ENCODE measurements around the gene ERF.

Gene ERF

GRCh38 chr19:42283188-42284065 lies 28.5 kb upstream of the ERF start:
- H3K36me3 ChIP-seq (replicated peaks) = peaks cover 16% of the 10 kb centered on the region
- H3K4me3 ChIP-seq = peak overlapping the region; percentile 30
- DNase-seq (ENCODE audit: low spot score in 2 of 2) = peak; percentile 84 to 95
- H3K4me1 ChIP-seq = peaks cover 35% of the 10 kb centered on the region
- in situ Hi-C loops (cut with MboI; ENCODE audit: low sequenced_read_pairs) = no loop called here
- H3K9me3 ChIP-seq = no peaks in the 10 kb centered on the region
- H3K27me3 ChIP-seq (ENCODE audit: low read depth) = no peaks in the 10 kb centered on the region

- Histone ChIP-seq H3K9me3 (no peaks in the 10 kb centered on the region), H3K4me3 (no peak overlapping the region; the same call in 1 of the 2 replicates), H3K27me3 (ENCODE audit: low read depth) (no peaks in the 10 kb centered on the region), H3K4me1 (peaks cover 35% of the 10 kb centered on the region), H3K36me3 (replicated peaks) (peaks cover 11% of the 10 kb centered on the region)
- no peak for DNase-seq (ENCODE audit: low spot score in 2 of 2)
- in situ Hi-C loops (cut with MboI; ENCODE audit: low sequenced_read_pairs) = no loop called here
Observed at GRCh38 chr19:42282819-42283187, 27.9 kb upstream of the ERF start.

- in situ Hi-C loops (cut with MboI; ENCODE audit: low sequenced_read_pairs) = no loop called here
- no peak for DNase-seq (ENCODE audit: low spot score in 2 of 2)
Observed at GRCh38 chr19:42281827-42282762, 27.2 kb upstream of the ERF start.

GRCh38 chr19:42281146-42281826 lies 26.4 kb upstream of the ERF start:
- DNase-seq (ENCODE audit: low spot score in 2 of 2) = peak; percentile 36 to 70
- peaks cover 35% of the 10 kb centered on the region for H3K4me1 ChIP-seq
- H3K9me3 ChIP-seq = no peaks in the 10 kb centered on the region
- no peaks in the 10 kb centered on the region for H3K36me3 ChIP-seq (replicated peaks)
- in situ Hi-C loops (cut with MboI; ENCODE audit: low sequenced_read_pairs) = no loop called here
- H3K27me3 ChIP-seq (ENCODE audit: low read depth) = no peaks in the 10 kb centered on the region
- H3K4me3 ChIP-seq = peak overlapping the region; percentile 73

More at GRCh38 chr19:42281827-42282762, 27.2 kb upstream of the ERF start:
- Histone ChIP-seq H3K4me3 (peak overlapping the region; percentile 73), H3K27me3 (ENCODE audit: low read depth) (no peaks in the 10 kb centered on the region), H3K9me3 (no peaks in the 10 kb centered on the region), H3K4me1 (peaks cover 35% of the 10 kb centered on the region), H3K36me3 (replicated peaks) (peaks cover 4% of the 10 kb centered on the region)

GRCh38 chr19:42280815-42281145 lies 25.9 kb upstream of the ERF start:
- DNase-seq (ENCODE audit: low spot score in 2 of 2) = no peak
- H3K27me3 ChIP-seq (ENCODE audit: low read depth) = no peaks in the 10 kb centered on the region
- no peaks in the 10 kb centered on the region for H3K36me3 ChIP-seq (replicated peaks)
- no peaks in the 10 kb centered on the region for H3K9me3 ChIP-seq
- in situ Hi-C loops (cut with MboI; ENCODE audit: low sequenced_read_pairs) = no loop called here
- peak overlapping the region; percentile 73 for H3K4me3 ChIP-seq
- H3K4me1 ChIP-seq = peaks cover 34% of the 10 kb centered on the region

GRCh38 chr19:42279902-42280814 lies 25.2 kb upstream of the ERF start:
- H3K4me1 ChIP-seq = peaks cover 28% of the 10 kb centered on the region
- in situ Hi-C loops (cut with MboI; ENCODE audit: low sequenced_read_pairs) = no loop called here
- H3K36me3 ChIP-seq (replicated peaks) = no peaks in the 10 kb centered on the region
- peak; percentile 88 to 96 for DNase-seq (ENCODE audit: low spot score in 2 of 2)
- H3K9me3 ChIP-seq = no peaks in the 10 kb centered on the region
- peak overlapping the region; percentile 73 for H3K4me3 ChIP-seq
- H3K27me3 ChIP-seq (ENCODE audit: low read depth) = no peaks in the 10 kb centered on the region

- Histone ChIP-seq H3K4me1 (peaks cover 24% of the 10 kb centered on the region), H3K9me3 (no peaks in the 10 kb centered on the region), H3K36me3 (replicated peaks) (0 out of 2 replicates have a peak, but pooled peaks cover 1% of the 10 kb centered on the region), H3K27me3 (ENCODE audit: low read depth) (no peaks in the 10 kb centered on the region), H3K4me3 (peak overlapping the region; percentile 73)
- no peak for DNase-seq (ENCODE audit: low spot score in 2 of 2)
- in situ Hi-C loops (cut with MboI; ENCODE audit: low sequenced_read_pairs) = no loop called here
Observed at GRCh38 chr19:42279155-42279901, 24.4 kb upstream of the ERF start.

GRCh38 chr19:42278452-42279154 lies 23.7 kb upstream of the ERF start:
- Histone ChIP-seq H3K4me1 (peaks cover 24% of the 10 kb centered on the region), H3K36me3 (replicated peaks) (0 out of 2 replicates have a peak, but pooled peaks cover 4% of the 10 kb centered on the region), H3K9me3 (no peaks in the 10 kb centered on the region), H3K27me3 (ENCODE audit: low read depth) (no peaks in the 10 kb centered on the region), H3K4me3 (no peak overlapping the region)
- no peak for DNase-seq (ENCODE audit: low spot score in 2 of 2)
- in situ Hi-C loops (cut with MboI; ENCODE audit: low sequenced_read_pairs) = no loop called here

- H3K36me3 ChIP-seq (replicated peaks) = 0 out of 2 replicates have a peak, but pooled peaks cover 4% of the 10 kb centered on the region
- in situ Hi-C loops (cut with MboI; ENCODE audit: low sequenced_read_pairs) = no loop called here
- H3K27me3 ChIP-seq (ENCODE audit: low read depth) = no peaks in the 10 kb centered on the region
- H3K9me3 ChIP-seq = no peaks in the 10 kb centered on the region
- DNase-seq (ENCODE audit: low spot score in 2 of 2) = no peak
- H3K4me1 ChIP-seq = peaks cover 18% of the 10 kb centered on the region
- H3K4me3 ChIP-seq = no peak overlapping the region
Observed at GRCh38 chr19:42277821-42278451, 23.0 kb upstream of the ERF start.

- no peak overlapping the region for H3K4me3 ChIP-seq
- H3K27me3 ChIP-seq (ENCODE audit: low read depth) = no peaks in the 10 kb centered on the region
- H3K9me3 ChIP-seq = no peaks in the 10 kb centered on the region
- DNase-seq (ENCODE audit: low spot score in 2 of 2) = no peak
- peaks cover 10% of the 10 kb centered on the region for H3K4me1 ChIP-seq
- in situ Hi-C loops (cut with MboI; ENCODE audit: low sequenced_read_pairs) = no loop called here
- H3K36me3 ChIP-seq (replicated peaks) = 0 out of 2 replicates have a peak, but pooled peaks cover 4% of the 10 kb centered on the region
Observed at GRCh38 chr19:42276821-42277220, 21.9 kb upstream of the ERF start.

GRCh38 chr19:42276284-42276683 lies 21.4 kb upstream of the ERF start:
- DNase-seq (ENCODE audit: low spot score in 2 of 2) = no peak
- H3K4me1 ChIP-seq = peaks cover 5% of the 10 kb centered on the region
- no peaks in the 10 kb centered on the region for H3K9me3 ChIP-seq
- in situ Hi-C loops (cut with MboI; ENCODE audit: low sequenced_read_pairs) = no loop called here
- H3K36me3 ChIP-seq (replicated peaks) = 0 out of 2 replicates have a peak, but pooled peaks cover 4% of the 10 kb centered on the region
- no peaks in the 10 kb centered on the region for H3K27me3 ChIP-seq (ENCODE audit: low read depth)
- H3K4me3 ChIP-seq = no peak overlapping the region

Data from HAP-1 (cell line).